Measurements from ENCODE around the gene UBE2S.

The UBE2S gene

GRCh38 chr19:55372316-55373081 is 35.1 kb downstream of the UBE2S start:
- no peak for TF ChIP-seq CTCF (IDR thresholded peaks at IDR 0.05; ENCODE audit: insufficient read depth, low read depth, low read length, missing control alignments)
- no peak overlapping the region for H3K4me3 ChIP-seq (ENCODE audit: low read depth, low read length)
- no peak for DNase-seq (ENCODE audit: low read depth)

DNA sequence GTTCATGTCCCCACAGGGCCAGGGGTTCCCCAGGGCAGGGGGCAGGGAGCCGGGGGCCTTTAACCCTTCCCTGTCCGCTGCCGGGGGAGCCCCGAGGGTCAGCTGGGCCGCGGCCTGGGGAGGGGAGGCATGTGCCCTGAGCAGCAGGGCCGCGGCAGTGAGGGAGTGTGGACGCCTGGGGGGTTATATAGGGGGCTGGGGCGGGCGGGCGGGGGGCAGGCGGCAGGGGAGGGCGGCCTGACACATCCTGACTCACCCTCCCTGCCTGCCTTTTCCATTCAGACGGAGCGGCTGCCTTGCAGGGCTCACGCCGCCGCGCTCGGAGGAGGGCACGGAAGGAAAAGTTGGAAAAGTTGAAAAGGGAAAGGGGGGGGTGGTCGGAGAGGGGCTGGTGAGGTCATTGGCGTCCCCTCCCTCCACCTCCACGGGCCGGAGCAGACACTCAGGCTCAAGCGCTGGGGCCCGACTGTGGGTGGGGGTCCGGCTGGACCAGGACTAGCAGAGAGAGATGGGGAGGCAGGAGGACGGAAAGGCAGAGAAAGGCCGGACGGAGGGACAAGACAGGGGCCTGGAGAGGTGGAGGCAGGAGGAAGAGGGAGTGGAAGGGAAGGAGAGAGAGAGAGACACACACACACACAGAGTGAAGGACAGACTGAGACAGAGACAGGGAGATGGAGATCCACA is 37.1 kb downstream of the UBE2S start, which contains the start of gene IL11:
TSS of gene IL11 (minus strand) at position 159 of the 684 bp plus-strand sequence. CDS start at position 6, 153 bp downstream.
- no peak for TF ChIP-seq CTCF (IDR thresholded peaks at IDR 0.05; ENCODE audit: insufficient read depth, low read depth, low read length, missing control alignments)
- no peak within 1 kb of the TSS for H3K4me3 ChIP-seq (ENCODE audit: low read depth, low read length)
- no peak for DNase-seq (ENCODE audit: low read depth)

GRCh38 chr19:55369653-55370304 is 37.8 kb downstream of the UBE2S start:
- TF ChIP-seq CTCF (IDR thresholded peaks at IDR 0.05; ENCODE audit: insufficient read depth, low read depth, low read length, missing control alignments), result no peak
- no peak for DNase-seq (ENCODE audit: low read depth)
- H3K4me3 ChIP-seq (ENCODE audit: low read depth, low read length), result no peak overlapping the region

GRCh38 chr19:55368701-55369563 is 38.7 kb downstream of the UBE2S start:
- no peak overlapping the region for H3K4me3 ChIP-seq (ENCODE audit: low read depth, low read length)
- no peak for DNase-seq (ENCODE audit: low read depth)
- TF ChIP-seq CTCF (IDR thresholded peaks at IDR 0.05; ENCODE audit: insufficient read depth, low read depth, low read length, missing control alignments), result no peak

GRCh38 chr19:55368106-55368505 is 39.5 kb downstream of the UBE2S start:
- H3K4me3 ChIP-seq (ENCODE audit: low read depth, low read length), result no peak overlapping the region
- no peak for TF ChIP-seq CTCF (IDR thresholded peaks at IDR 0.05; ENCODE audit: insufficient read depth, low read depth, low read length, missing control alignments)
- DNase-seq (ENCODE audit: low read depth), result no peak

- DNase-seq (ENCODE audit: low read depth), result no peak
- no peak for TF ChIP-seq CTCF (IDR thresholded peaks at IDR 0.05; ENCODE audit: insufficient read depth, low read depth, low read length, missing control alignments)
- H3K4me3 ChIP-seq (ENCODE audit: low read depth, low read length), result no peak overlapping the region
These were observed 40.8 kb downstream of the UBE2S start for GRCh38 chr19:55366790-55367189.
